Middle frontal gyrus (tissue), 1 donor: ENCODE results near the gene YJU2.

Experiments
- DNase-seq: peaks from one replicate; pipeline ENCODE4 v3.0.0-alpha.2; 2015; ENCODE audit warnings: low spot score; ENCODE audit errors: extremely low spot score

Gene YJU2

GRCh38 chr19:4297901-4298809, 51.3 kb downstream of the YJU2 start:
- DNase-seq = no peak

- no peak for DNase-seq
Observed at GRCh38 chr19:4298810-4299550, 52.1 kb downstream of the YJU2 start.

- DNase-seq = no peak
Observed at GRCh38 chr19:4300589-4300988, 53.7 kb downstream of the YJU2 start.

GRCh38 chr19:4301590-4302242, 54.8 kb downstream of the YJU2 start:
- DNase-seq = no peak

- no peak for DNase-seq
Observed at GRCh38 chr19:4302243-4302640, 55.4 kb downstream of the YJU2 start, which contains the start of gene TMIGD2. TMIGD2 (minus strand) TSS chr19:4302389; CDS start chr19:4302385, 4 bp downstream.

GRCh38 chr19:4303819-4304537, 57.1 kb downstream of the YJU2 start:
- no peak for DNase-seq

- no peak for DNase-seq
Observed at GRCh38 chr19:4304538-4305256, 57.8 kb downstream of the YJU2 start, which contains the start of gene FSD1. FSD1 (plus strand) TSS chr19:4304598; CDS start chr19:4304747, 149 bp downstream.

DNA sequence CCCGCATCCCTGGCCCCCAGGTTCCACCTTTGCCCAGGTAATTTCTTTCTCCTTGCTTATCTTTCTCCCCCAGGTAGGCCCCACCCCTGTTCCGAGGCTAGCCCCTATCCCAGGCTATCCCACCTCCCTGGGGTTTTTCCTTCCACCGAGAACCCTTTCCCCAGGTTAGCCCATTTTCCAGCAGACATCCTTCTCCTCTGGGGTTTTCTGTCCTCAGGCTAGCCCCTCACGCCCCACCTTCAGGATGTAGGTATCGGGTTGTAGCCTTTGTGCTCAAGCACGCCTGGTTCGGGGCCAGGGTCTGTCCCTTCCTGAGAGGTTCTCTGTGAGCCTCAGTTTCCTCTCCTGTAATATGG, 58.4 kb downstream of the YJU2 start:
- no peak for DNase-seq

DNA sequence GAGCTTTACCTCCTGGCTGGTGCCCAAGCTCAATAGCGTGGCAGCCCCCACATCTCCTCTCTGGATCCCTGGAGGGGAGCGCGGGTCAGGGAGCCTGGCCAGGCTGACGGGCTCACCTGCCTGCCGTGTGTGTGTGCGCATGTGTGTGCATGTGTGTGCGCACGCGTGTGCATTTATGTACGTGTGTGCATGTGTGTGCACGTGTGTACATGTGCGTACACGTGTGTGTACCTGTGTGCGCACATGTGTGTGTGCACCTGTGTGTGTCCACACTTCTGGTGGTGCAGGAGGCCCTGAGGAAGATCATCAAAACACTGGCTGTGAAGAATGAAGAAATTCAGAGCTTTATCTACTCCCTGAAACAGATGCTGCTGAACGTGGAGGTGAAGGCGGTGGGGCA, 58.8 kb downstream of the YJU2 start:
- DNase-seq = no peak

DNA sequence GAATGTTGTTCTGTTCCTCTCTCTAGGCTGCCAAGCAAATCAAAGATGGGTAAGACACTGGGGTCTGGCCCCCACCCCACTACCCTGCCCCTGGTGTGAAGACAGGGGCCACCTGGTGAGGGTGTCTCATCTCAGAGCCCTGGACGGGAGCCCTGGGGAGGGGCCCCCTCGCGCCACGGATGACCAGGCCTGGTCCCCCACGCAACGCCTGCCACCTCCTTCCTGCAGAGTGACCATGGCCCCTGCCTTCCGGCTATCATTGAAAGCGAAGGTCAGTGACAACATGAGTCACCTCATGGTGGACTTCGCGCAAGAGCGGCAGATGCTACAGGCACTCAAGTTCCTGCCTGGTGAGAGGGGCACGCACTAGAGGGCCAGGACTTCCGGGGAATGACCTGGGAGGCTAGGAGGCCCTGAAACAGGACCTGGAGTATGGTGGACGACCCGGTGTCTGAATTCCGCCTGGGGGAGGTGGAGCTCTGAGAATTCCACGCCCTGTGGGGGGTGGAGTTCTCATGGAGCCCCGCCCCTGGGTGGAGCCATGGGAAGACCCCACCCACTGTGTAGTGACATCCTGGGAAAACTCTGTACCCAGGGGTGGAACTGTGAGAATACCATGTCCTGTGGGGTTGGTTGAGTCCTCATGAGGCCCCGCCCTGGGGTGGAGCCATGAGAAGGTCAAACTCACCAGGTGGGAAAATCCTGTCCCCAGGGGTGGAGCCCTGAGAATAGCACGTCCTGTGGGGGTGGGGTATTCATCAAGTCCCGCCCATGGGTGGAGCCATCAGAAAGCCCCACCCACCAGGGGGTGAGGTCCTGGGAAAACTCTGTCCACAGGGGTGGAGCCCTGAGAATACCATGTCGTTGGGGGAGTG, 63.6 kb downstream of the YJU2 start:
- DNase-seq = no peak

- no peak for DNase-seq
Observed at GRCh38 chr19:4313847-4314490, 67.1 kb downstream of the YJU2 start.

- no peak for DNase-seq
Observed at GRCh38 chr19:4316956-4317355, 70.1 kb downstream of the YJU2 start.

DNA sequence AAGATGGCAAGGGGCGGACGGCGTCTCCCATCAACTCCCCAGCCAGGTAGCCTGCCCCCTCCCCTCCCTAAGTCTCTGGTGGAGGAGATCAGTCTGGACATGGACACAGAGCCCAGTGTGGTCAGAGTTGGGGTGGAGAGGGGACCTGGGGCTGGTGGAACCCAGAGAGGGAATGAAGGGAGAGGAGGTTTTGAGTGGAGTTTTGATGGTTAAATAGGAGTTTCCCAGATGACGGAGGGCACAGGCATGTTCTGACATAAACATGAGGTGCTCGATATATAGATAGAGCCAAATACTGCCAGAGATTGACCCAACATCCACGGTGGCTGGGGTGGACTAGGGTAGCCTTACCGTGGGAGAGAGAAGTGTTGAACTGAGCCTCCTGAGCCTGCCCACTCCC, 71.6 kb downstream of the YJU2 start:
- no peak for DNase-seq
